Stimulated activated CD4-positive, alpha-beta T cell treated with anti-CD3 and anti-CD28 coated beads, Interleukin-15, amount 100 ng/mL, for 1 hour (primary cell): ENCODE data around the gene EDIL3.

Experiments used
- DNase-seq, 2 donors: peaks; one replicate each; pipeline ENCODE4 v3.0.0-alpha.2; 2020; ENCODE audit warnings: low read depth in 1 of 2, low spot score in 1 of 2

Gene EDIL3

DNA sequence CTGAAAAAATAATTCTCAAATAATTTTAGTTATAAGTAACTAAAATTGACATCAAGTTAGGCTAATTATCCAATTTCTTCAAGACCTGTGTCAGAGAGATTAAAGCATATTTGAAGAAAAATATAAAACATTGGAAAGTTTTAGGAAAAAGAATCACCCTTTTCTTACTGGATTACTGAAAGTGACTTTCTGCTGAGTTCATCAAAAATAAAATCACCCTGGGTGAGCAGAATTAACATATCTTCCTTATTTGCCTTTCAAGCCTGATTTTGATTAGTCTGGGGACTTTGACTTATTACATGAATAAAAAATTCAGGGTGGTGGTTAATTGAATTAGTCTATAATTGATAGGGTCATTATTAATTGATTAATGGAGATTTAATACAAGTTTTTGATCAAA is 411.8 kb downstream of the EDIL3 start:
- no peak for DNase-seq

DNA sequence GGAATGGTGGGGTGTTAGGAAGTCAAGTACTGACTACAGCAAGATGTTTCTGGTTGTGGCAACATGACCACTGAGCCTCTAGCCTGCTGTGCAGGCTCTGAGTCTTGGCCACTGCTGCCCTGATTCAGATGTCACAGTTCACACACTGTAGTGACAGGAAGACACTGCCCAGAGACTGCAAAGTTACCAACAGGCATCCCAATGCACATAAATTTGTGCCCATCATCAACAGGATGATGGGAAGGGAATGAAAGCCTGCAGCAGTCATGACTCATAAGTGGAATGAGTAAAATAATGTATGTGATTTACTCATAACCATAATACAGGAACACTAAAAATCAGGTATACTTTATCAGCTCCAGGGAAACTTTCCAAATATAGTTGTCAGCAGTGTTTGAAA is 412.4 kb downstream of the EDIL3 start:
- no peak for DNase-seq

DNA sequence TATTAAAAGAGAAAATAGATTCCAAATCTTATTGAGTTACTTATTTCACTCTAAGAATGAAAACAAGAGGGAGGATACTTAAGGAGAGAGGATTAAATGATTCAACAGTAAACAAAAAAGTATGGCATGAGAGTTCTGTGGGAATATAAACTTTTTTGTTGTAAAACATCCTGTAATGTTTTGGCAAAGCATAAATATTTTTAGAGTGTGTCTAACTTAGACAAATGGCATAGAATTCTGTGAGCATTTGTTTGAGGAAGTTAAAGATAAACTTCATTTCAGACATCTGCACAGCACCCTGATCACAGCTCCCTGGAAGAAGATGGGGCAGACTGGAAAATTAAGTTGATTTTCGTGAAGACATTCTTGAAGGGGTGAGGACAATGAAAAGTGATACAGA is 417.3 kb downstream of the EDIL3 start:
- no peak for DNase-seq

DNA sequence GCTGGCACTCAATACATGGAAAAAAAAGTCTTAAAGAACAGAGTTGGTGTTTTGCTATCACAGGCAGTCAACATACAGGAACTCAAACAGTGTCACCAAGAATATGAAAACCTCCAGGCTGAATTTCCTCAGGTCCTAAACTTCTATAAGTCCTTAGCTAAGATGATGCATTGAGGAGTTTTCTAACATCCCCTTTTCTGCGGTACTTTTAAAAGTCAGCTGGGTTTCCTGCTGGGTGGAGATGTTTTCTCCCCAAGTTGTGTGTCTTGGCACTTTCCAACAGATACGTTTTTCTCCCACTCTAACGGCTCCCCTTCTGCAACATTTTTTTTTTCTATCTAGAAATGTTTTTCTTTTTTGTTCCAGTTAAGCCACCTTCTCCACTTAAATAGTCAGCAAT is 419.2 kb downstream of the EDIL3 start:
- no peak for DNase-seq

DNA sequence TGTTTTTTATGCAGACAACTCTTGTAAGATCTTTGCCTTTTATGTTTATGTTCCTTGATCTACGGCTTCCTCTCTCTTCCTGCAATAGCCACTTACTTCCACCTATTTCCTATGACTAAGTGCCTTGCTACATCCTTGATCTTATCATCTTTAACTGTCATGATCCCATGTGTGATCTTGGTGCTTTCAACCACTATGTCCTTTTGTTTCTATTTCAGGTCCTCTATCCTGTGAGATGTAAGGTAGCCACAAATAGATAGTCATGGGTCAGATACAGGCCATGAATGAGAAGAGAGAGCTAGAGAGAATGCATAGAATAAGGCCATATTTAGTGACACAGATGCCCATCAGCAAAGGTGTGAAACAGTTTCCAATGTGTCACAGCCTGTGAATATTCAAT is 420.4 kb downstream of the EDIL3 start:
- DNase-seq = no peak

DNA sequence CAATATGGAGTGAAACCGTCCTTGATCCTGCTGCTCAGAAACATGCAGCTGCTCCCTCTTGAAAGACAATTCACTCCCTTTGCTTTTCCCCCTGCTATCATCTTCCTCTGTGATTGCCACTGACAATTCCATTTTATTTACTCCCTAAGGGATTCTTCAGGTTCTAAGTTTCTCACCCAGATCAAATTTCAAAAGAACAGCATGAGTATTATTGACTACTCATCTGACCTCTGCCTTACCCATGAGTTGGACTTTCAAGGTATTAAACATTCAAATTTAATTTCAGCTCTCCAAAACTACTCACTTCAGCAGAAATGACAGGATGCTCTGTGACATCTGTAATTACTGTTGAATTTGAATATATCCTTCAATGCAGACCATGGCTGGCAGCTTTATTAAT is 427.5 kb downstream of the EDIL3 start:
- DNase-seq = no peak

DNA sequence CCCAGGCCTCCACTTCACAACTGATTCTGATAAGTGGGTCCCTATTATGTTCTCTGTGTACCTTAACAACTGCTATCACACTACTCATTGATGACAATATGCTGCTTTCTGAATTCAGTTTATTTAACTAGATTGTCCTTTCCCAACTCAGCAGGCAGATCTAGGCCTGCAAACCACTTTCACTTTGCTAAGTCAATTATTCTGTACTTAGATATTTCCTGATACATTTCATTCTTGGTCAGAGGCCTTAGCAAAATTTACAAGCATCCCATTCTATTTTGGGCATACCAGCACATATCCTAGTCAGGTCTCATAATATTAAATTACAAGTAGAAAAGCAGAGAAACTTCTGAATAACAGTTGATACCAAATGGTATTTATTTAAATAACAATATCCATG is 428.3 kb downstream of the EDIL3 start:
- DNase-seq = no peak

DNA sequence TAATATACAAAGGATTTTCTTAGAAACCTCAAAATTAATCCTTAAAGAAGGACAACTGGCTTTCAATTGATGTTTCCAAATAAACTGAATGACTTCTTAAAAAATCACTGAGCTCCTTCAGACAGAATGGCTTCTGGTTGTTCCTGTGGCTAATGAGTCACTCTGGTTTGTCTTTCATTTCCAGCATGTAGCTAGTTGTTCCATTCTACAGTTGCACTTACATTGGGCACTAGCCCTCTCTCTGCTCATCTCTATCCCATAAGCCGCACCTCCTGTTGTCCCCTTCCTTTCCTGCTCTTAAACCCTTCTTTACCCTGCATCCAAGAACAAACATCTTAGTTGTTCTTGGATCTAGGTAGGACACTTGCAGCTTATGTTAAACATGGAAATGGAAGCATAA is 428.8 kb downstream of the EDIL3 start:
- DNase-seq = no peak

DNA sequence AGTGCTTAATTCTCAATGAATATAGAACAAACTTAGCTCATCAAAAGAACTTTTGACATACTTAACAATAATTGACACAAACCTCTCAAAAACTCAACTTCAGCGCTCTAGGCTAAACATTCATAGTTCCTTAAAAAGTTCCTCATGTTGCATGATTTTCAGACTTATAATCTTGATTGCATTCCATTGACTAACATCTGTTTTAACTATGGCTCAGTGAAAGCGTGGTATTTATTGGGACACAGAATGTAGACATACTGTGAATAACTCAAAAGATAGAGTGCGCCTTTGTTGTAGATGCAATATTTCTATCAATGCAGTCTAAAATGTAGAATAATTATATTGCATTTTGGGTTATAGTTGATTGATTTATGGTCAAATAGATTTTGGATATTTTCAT is 436.9 kb downstream of the EDIL3 start:
- DNase-seq = no peak

DNA sequence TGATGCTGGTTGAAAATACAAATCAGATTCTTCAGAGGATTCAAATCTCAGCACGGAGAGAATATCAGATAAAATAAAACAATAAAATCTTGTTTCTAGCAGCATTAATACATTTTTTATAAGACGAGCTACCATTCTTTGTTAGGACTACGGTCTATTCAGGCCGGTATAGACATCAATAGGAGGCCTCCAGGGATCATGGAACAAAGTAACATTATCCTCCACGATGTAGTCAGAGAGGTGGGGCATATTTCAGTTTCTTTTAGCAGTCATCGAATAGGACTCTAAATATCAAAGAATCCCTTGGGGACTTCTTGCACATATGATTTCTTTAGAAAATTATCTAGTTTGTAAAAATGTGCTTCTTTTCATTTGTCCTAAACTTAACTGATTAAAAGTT is 438.2 kb downstream of the EDIL3 start:
- no peak for DNase-seq

DNA sequence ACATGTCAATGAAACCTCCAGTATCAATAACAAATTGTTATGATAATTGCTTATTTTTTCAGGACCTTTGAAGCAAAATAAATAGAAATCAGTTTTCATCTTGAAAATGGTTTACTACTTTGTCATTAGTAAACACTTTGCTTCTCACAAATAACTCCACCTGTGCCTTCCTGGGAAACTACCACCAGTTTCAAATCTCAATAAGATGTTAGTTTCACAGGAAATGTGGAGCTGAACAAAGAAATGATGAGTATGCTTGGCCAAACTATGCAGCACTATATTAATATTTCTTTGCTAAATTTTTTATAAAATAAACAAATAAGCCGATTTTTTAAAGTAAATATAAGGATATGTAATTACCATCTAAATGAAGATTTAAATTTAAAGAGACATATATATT is 442.5 kb downstream of the EDIL3 start:
- no peak for DNase-seq

DNA sequence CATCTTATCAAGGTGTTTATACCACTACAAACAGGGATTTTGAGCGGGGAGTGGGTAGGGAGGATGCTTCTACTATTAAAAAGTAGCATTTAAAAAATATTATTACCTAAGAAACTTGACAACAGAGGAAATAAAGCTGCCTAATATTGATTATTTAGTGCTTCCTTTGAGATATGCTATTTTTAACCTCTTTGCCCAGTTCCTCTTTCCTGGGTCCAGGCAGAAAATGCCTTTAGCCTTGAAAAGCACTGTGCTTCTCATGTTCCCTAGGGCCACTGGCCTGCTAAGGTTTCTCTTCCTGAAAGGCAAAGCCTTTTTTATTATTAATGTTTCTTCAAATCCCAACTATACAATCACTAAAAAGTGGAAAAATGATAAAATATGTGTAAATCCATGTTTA is 446.8 kb downstream of the EDIL3 start:
- DNase-seq = no peak

DNA sequence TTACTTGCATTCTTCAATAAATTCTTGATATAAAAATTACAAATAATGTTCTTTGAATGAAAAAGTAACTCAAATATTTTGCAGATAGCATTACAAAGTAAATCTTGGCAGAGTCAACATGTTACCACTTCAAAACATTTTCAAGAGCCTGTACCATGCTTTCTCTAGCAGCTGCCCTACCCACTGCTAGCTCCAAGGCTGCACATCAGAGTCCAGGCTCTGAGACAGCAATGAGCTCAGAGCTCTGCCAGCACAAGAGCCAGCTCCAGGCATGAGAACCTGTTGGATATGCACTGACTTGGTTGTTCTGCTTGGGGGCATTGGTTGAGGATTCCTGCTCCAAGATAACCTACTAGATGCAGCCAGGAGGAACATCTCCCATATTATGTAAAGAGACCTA is 452.7 kb downstream of the EDIL3 start:
- DNase-seq = no peak

DNA sequence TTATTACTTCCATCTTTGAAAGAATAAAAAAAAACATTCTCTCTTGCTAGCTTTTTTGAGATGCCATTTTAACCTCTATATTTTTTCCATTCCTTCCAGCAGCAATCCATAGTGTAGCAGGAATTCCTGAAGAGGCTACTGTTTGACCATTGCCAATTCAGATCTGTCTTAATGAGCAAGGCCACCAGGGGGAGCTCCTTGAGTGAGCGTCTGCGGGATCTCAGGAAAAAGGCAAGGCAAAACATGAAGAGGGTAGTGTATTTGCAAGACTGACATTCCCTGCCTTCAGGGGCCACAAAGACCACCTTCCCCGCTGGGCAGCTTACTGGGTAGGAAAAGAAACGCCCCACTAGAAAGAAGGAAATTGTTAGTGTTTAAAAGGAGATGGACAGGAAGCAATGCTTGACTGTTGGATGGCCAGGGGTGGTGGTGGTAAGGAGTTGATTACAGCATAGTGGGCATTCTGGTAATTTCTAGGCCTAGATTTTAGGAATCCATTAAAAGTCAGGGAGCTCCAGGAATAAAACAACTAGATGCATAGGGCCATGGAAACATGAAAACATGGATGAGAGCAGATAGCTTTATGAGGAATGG is 457.4 kb downstream of the EDIL3 start:
- DNase-seq = no peak

DNA sequence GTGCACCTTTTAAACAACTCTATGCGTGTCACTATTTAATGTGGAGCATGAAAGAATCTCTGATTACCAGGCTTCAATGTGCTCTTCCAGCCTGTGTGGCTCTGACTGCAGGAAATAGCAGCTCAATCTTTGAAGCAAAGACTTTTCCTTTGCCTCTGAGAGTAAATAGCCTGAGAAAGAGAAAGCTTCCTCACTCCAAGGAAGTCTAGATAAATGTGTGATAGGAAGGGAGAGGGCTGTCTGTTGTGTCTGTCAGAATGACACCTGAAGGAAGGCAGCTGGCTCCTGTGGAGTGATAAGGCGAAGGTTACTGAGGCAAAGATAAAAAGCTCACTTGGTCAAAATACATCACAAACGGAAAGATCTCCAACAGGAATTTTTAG is 458.7 kb downstream of the EDIL3 start:
- DNase-seq = no peak

DNA sequence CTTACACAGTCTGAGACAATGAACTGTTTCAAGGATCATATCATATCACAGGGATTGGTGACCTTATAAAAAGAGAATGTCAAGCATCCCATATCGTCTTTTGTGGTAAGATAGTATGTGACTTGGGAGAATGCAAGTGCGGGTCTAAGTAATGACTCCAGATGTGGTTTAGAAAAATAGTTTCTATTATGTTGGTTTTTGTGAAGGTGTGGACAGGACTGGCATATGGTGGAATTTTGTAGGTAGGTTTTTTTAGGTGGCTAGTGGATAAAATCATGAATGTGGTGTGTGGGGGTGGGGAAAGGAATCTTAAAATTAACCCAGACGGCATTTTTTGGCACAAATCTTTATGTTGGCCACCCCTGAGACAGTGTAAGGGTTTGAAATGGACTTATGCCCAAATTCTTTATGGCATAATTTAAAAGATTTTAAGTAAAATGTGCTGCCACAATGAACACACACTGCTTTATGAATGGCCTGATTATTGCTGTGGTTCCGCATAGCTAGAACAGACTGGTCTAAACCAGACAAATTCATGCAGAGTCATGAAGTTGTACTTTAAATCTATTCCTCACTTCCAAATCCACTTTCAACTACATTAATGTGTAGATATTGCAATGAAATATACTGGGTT is 459.2 kb downstream of the EDIL3 start:
- no peak for DNase-seq

DNA sequence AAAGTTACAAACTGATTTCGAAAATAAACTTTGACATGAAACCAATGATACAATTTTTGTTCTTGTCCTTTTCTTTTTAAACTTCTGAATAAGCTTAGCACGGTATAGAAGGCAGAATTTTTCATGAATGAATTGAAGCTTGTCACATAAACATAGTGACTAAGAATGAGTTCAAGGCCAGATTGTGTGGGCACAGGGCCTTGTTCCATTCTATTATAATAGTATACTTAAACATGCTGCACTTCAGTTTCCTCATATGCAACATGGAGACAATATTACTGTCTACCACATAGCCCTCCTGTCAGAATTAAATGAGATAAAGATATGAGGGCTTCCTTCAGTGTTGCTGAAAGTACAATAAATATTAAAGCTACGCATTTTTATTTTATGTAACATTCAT is 459.8 kb downstream of the EDIL3 start:
- no peak for DNase-seq

DNA sequence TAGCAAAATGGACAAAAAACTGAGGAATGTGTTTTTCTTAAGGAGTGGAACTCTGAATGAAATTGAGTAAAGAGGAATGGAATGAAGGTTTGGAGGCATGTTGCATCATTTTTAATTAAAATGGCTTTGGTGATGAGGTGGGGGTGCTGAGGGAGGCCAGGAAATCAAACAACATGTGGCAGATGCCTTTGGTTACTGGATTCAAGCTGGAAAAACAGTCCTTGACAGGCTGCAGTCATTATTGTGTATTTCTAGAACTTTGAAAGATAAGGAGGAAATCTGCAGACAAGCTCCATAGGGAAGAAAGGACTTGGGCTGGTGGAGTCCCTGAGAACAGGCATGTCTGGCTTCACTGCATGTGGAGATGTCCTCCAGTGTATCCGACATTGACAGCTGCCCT is 460.5 kb downstream of the EDIL3 start:
- no peak for DNase-seq

DNA sequence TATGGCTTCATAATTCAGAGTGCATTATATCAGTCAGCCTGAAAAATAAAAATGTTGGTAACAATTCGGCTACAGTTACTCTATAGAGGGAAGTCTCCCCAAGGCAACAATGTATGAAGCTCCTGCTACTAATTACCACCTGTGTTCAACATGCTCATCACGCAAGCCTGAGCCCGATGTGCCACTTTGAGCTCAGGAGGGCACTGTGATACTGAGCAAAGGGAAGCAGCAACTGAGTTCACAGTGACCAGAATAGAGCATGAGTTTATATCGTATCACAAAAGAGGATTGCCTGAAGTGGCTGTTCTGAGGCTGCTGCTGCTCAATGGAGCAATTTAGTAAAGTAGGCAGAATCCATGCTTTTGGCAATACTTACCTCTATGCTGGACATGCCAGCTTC is 462.0 kb downstream of the EDIL3 start:
- no peak for DNase-seq

DNA sequence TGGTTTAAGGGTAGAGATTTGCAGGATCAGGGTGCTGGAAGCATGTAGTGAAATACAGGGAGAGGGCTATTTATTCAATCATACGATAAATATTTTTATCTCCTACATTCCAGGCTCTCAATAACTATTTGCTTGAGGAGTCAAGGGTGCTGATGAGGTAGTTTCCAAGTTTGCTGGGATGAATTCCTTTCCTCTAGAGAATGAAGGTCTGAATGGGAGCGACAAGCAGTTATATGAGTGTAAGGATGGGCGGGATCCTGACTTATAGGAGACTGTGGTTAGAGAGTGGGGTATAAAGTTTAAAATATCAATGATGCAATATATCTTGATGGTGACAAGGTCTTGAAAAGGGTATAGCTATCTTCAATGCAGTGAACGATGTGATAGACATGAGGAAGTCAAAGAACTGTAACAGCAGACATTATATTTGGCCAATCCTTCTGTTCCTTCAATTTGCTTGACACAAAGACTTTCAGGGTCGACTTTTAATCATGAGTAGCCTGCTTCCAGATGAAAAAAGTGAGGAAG is 462.9 kb downstream of the EDIL3 start:
- no peak for DNase-seq

DNA sequence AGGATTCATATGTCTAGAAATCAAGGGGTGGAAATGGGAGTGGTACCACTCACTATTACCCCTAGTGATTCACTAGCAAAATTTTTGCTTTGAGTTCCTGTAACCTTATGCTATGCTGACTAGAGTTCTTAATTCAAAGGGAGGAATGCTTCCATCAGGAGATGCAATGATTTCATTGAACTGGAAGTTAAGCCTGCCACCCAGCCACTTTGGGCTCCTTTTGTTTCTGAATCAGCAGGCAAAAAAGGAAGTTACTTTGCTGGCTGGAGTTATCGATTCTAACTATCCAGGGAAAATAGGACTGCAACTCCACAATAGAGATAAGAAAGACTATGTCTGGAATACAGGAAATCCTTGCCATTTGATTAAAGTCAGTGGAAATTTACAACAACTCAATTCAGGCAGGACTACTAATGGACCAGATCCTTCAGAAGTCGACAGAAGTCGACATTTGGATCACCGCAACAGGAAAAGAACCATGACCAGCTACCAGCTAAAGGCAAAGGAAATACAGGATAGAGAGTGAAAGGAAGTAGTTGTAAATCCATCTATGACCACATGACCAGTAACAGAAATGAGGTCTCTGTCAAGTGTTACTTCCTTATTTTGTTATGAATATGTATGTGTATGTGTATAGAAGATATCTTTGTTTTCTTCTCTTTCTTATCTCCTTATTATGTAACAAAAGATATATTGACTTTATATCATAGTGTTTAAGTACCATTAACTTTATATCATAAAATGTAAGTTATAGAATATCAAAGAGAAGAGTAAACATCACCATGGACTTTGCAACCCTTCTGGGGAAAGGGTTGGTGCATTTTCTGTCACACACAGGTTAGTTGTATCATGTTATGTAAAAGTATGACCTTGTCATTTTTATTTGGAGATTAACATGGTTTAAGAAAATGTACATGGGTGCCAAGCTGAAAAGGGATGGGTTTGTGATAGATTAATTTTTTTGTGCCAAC is 465.3 kb downstream of the EDIL3 start:
- DNase-seq = no peak

DNA sequence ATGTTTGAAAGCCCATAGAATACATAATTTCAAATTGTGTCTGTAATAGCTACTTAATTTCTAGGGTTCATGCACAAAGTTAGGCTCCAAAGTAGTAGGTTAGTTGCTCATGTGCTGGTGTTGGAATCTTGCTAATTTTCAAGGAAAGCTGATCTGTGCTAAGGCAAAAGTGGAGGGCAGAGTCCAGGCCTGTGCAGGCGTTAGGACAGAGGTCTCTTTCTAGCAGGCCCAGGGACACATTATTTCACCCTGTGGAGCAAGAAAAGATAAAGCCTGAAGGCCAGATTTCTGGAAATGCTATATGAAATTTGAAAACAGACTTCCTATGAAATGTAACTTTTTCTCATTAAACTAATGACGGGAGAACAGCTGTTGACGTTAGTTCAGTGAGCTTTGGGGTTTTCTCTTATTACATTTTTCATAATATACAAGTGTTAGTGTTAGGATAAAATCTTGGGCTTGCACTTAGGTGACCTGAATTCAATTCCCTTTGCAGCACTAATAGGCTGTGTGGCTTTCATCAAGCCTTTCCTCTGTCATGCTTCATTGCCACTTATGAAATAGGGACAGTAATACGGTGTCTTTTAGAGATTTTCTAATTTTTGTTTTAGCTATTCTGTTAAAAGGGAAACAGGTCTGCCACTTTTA is 467.3 kb downstream of the EDIL3 start:
- DNase-seq = no peak
